Measurements from ENCODE around the gene SARS2. TPM values are rescaled to one million over a fixed set of nuclear protein-coding genes. Genes with fewer than 3 reads are reported as not detected.
A peak's percentile ranks its signal among the peaks of the same experiment; 100 is the strongest.

SARS2 gene
- total RNA-seq, 3 donors from 2014 or later = 42.5 to 49.5 (median 46.8) TPM

- no peak overlapping the region for H3K4me3 Mint-ChIP-seq
- no peaks in the 10 kb centered on the region for H3K27me3 Mint-ChIP-seq (ENCODE audit: low read depth)
- no peak for DNase-seq
- H3K36me3 Mint-ChIP-seq (ENCODE audit: insufficient read depth) = peaks cover 8% of the 10 kb centered on the region
- ATAC-seq = no peak
- peaks cover 7% of the 10 kb centered on the region for H3K4me1 Mint-ChIP-seq (ENCODE audit: low read depth)
- H3K9me3 Mint-ChIP-seq = no peaks in the 10 kb centered on the region
These were observed 14.9 kb downstream of the SARS2 start for GRCh38 chr19:38915329-38916321.

DNA sequence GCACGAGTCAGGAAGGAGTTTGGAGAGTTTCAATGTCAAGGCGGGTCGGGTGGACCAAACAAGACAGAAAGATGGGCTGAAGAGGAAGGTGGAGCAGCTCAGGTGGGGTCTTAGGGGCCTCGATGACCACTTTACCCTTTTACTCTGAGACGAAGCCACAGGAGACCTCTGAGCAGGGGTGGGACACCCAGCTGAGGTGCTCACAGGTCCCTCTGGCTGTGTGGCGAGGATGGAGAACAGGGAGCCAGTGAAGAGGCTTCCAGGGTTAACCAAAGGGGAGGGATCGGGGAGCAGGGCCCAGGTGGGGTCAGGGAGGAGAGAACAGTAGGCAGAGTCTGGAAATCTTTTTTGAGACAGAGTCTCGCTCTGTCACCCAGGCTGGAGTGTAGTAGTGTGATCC is 16.6 kb downstream of the SARS2 start:
- Mint-ChIP-seq H3K36me3 (ENCODE audit: insufficient read depth) (peaks cover 8% of the 10 kb centered on the region), H3K4me1 (ENCODE audit: low read depth) (peaks cover 7% of the 10 kb centered on the region), H3K27me3 (ENCODE audit: low read depth) (no peaks in the 10 kb centered on the region), H3K9me3 (no peaks in the 10 kb centered on the region), H3K4me3 (no peak overlapping the region)
- ATAC-seq = no peak
- DNase-seq = no peak

DNA sequence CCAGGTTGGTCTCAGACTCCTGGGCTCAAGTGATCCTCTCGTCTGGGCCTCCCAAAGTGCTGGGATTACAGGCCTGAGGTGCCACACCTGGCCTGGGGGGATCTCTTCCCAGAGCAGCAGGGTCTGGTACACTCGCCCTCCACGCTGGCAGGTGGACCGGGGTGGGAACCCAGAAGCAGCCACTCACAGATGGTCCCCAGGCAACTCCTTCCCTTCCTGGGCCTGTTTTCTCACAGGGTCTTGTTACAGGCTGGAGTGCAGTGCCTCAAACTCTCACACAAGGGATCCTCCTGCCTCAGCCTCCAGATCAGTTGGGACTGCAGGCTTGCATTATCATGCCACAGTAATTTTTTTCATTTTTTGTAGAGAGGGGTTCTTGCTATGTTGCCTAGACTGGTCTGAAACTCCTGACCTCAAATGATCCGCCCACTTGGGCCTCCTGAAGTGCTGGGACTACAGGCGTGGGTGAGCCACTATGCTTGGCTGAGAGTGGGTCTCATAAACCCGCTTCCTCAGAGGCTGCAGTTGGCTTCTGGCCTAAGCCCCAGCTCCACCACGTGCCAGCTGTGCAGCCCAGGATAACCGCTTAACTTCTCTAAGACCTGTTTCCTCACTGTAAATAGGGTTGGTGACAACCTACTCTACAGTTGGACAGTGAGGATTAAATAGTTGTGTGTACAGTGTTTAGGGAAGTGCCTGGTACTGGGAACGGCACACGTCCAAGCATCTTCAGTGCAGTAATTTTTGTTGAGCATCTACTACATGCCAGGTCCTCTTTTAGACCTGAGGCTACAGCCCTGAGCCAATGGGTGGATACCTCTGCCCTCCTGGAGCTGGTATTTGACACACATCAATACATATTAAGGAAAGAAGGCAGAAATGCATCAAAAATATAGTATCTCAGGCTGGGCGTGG is 17.7 kb downstream of the SARS2 start:
- H3K4me3 Mint-ChIP-seq = no peak overlapping the region
- H3K4me1 Mint-ChIP-seq (ENCODE audit: low read depth) = peaks cover 11% of the 10 kb centered on the region
- DNase-seq (no peak), ATAC-seq (no peak)
- peaks cover 11% of the 10 kb centered on the region for H3K36me3 Mint-ChIP-seq (ENCODE audit: insufficient read depth)
- H3K27me3 Mint-ChIP-seq (ENCODE audit: low read depth) = no peaks in the 10 kb centered on the region
- H3K9me3 Mint-ChIP-seq = no peaks in the 10 kb centered on the region

GRCh38 chr19:38911388-38912001 is 19.1 kb downstream of the SARS2 start:
- peaks cover 11% of the 10 kb centered on the region for H3K4me1 Mint-ChIP-seq (ENCODE audit: low read depth)
- DNase-seq (no peak), ATAC-seq (peak in 1 of 2 donors; percentile 3)
- H3K27me3 Mint-ChIP-seq (ENCODE audit: low read depth) = no peaks in the 10 kb centered on the region
- H3K36me3 Mint-ChIP-seq (ENCODE audit: insufficient read depth) = peaks cover 20% of the 10 kb centered on the region
- H3K9me3 Mint-ChIP-seq = no peaks in the 10 kb centered on the region
- no peak overlapping the region for H3K4me3 Mint-ChIP-seq

- DNase-seq (no peak), ATAC-seq (no peak)
- H3K9me3 Mint-ChIP-seq = no peaks in the 10 kb centered on the region
- H3K4me3 Mint-ChIP-seq = no peak overlapping the region
- peaks cover 11% of the 10 kb centered on the region for H3K4me1 Mint-ChIP-seq (ENCODE audit: low read depth)
- no peaks in the 10 kb centered on the region for H3K27me3 Mint-ChIP-seq (ENCODE audit: low read depth)
- H3K36me3 Mint-ChIP-seq (ENCODE audit: insufficient read depth) = peaks cover 20% of the 10 kb centered on the region
These were observed 20.1 kb downstream of the SARS2 start for GRCh38 chr19:38910488-38910887.

DNA sequence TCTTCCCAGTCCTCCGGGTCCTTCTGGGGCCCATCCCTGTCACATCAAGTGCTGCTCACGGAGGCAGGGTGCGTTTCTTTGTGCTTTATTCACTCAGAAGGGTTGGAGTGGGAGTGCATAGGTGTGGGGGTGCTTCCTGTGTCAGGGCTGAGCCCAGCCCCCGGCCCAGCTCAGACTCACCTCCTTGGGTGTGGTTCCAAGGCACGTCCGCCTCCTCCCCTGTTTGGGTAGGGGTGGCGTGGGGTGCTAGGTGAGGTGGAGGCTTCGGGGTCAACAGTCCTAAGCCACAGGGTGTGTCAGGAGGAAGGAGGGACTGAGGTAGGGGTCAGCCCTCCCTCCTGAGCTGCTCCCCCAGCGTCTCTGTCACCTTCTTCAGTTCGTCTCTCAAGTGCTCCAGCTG is 21.7 kb downstream of the SARS2 start:
- no peak overlapping the region for H3K4me3 Mint-ChIP-seq
- H3K27me3 Mint-ChIP-seq (ENCODE audit: low read depth) = no peaks in the 10 kb centered on the region
- H3K36me3 Mint-ChIP-seq (ENCODE audit: insufficient read depth) = peaks cover 22% of the 10 kb centered on the region
- peaks cover 14% of the 10 kb centered on the region for H3K4me1 Mint-ChIP-seq (ENCODE audit: low read depth)
- ATAC-seq (peak; percentile 12 to 27), DNase-seq (no peak)
- no peaks in the 10 kb centered on the region for H3K9me3 Mint-ChIP-seq

DNA sequence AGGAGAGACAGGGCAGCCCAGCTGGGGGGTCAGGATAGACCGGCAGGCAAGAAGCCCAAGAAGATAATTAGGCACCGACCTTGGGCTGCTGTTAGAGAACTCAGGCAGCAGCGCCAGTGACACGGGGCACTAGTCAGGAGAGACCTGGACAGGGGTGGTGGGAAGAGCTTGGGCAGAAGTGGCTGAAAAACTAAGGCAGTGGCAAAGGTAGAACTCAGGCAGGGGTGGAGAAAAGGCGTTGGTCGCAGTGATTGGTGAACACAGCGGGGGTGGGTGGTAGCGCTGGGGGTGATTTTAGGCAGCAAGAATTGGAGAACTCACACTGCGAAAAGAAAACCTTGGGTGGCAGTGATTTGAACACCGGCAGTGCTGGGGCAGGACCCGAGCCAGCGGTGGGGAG is 22.9 kb downstream of the SARS2 start:
- Mint-ChIP-seq H3K27me3 (ENCODE audit: low read depth) (no peaks in the 10 kb centered on the region), H3K9me3 (no peaks in the 10 kb centered on the region), H3K4me3 (no peak overlapping the region), H3K4me1 (ENCODE audit: low read depth) (peaks cover 13% of the 10 kb centered on the region), H3K36me3 (ENCODE audit: insufficient read depth) (peaks cover 24% of the 10 kb centered on the region)
- ATAC-seq (no peak), DNase-seq (no peak)

DNA sequence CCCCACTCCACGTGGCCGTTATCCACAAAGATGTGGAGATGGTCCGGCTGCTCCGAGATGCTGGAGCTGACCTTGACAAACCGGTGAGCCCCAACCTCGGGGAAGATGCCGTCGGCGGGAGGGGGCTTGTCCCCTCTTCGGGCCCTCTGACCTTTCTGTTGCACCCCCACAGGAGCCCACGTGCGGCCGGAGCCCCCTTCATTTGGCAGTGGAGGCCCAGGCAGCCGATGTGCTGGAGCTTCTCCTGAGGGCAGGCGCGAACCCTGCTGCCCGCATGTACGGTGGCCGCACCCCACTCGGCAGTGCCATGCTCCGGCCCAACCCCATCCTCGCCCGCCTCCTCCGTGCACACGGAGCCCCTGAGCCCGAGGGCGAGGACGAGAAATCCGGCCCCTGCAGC is 23.3 kb downstream of the SARS2 start:
- Mint-ChIP-seq H3K27me3 (ENCODE audit: low read depth) (no peaks in the 10 kb centered on the region), H3K4me1 (ENCODE audit: low read depth) (peaks cover 10% of the 10 kb centered on the region), H3K36me3 (ENCODE audit: insufficient read depth) (peaks cover 24% of the 10 kb centered on the region), H3K4me3 (no peak overlapping the region), H3K9me3 (no peaks in the 10 kb centered on the region)
- ATAC-seq = no peak
- no peak for DNase-seq

DNA sequence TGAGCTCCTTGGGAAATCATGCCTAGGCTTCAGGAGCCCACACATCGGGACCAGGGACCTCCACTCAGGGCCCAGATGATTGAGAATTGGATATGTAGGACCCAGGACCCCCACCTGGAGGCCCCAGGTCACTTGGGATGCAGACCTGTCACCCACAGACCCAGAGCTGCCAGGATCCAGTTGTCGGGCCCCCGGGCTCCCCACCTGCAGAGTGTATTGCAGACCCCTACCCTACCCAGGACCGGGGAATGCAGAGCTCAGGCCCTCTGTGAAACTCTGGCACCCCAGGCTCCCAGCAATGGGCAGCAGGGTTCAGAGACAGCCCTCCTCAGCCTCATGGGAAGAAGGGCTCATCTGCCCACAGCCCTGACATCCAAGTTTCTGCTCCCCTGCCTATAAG is 24.9 kb downstream of the SARS2 start:
- no peaks in the 10 kb centered on the region for H3K27me3 Mint-ChIP-seq (ENCODE audit: low read depth)
- H3K9me3 Mint-ChIP-seq = no peaks in the 10 kb centered on the region
- ATAC-seq (no peak), DNase-seq (no peak)
- H3K4me3 Mint-ChIP-seq = no peak overlapping the region
- peaks cover 21% of the 10 kb centered on the region for H3K4me1 Mint-ChIP-seq (ENCODE audit: low read depth)
- H3K36me3 Mint-ChIP-seq (ENCODE audit: insufficient read depth) = peaks cover 28% of the 10 kb centered on the region

DNA sequence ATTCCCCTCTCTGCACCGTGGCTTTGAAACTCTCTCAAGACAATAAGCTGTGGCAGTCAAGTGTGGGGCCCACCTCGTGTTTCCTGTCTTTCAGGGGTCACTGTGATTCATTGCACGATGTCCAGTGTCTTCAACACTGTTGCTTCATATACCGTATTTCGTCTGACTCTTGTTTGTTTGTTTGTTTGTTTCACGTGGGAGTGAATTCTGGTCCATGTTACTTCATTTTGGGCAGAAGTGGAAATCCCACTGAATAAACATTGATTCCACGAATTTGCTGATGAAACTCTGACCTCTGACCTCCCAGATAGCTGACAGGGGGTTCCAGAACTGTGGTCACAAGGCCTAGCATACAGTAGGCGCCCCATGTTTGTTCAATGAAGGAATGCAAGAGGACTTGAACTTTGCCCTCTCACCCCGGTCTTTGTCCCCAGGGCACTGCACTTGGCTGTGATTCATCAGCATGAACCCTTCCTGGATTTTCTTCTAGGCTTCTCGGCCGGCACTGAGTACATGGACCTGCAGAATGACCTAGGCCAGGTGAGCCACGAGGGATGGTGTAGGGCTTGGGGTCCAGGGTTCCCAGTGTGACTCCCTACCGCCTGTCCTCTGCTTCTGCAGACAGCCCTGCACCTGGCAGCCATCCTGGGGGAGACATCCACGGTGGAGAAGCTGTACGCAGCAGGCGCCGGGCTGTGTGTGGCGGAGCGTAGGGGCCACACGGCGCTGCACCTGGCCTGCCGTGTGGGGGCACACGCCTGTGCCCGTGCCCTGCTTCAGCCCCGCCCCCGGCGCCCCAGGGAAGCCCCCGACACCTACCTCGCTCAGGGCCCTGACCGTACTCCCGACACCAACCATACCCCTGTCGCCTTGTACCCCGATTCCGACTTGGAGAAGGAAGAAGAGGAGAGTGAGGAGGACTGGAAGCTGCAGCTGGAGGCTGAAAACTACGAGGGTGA is 25.7 kb downstream of the SARS2 start:
- DNase-seq = no peak
- no peaks in the 10 kb centered on the region for H3K27me3 Mint-ChIP-seq (ENCODE audit: low read depth)
- no peak overlapping the region for H3K4me3 Mint-ChIP-seq
- no peaks in the 10 kb centered on the region for H3K9me3 Mint-ChIP-seq
- H3K4me1 Mint-ChIP-seq (ENCODE audit: low read depth) = peaks cover 22% of the 10 kb centered on the region
- H3K36me3 Mint-ChIP-seq (ENCODE audit: insufficient read depth) = peaks cover 28% of the 10 kb centered on the region
- ATAC-seq = no peak

GRCh38 chr19:38901683-38902082 is 28.9 kb downstream of the SARS2 start:
- Mint-ChIP-seq H3K27me3 (ENCODE audit: low read depth) (no peaks in the 10 kb centered on the region), H3K36me3 (ENCODE audit: insufficient read depth) (peaks cover 16% of the 10 kb centered on the region), H3K4me1 (ENCODE audit: low read depth) (peaks cover 39% of the 10 kb centered on the region), H3K9me3 (no peaks in the 10 kb centered on the region), H3K4me3 (peak overlapping the region; percentile 94)
- no peak for ATAC-seq
- DNase-seq = no peak

GRCh38 chr19:38900743-38901190 is 29.8 kb downstream of the SARS2 start:
- peaks cover 41% of the 10 kb centered on the region for H3K4me1 Mint-ChIP-seq (ENCODE audit: low read depth)

GRCh38 chr19:38900202-38900629 is 30.3 kb downstream of the SARS2 start:
- ATAC-seq = no peak
- H3K27me3 Mint-ChIP-seq (ENCODE audit: low read depth) = no peaks in the 10 kb centered on the region
- peaks cover 41% of the 10 kb centered on the region for H3K4me1 Mint-ChIP-seq (ENCODE audit: low read depth)
- no peak for DNase-seq
- H3K36me3 Mint-ChIP-seq (ENCODE audit: insufficient read depth) = peaks cover 13% of the 10 kb centered on the region
- peak overlapping the region; percentile 94 for H3K4me3 Mint-ChIP-seq
- H3K9me3 Mint-ChIP-seq = no peaks in the 10 kb centered on the region

More at GRCh38 chr19:38900743-38901190, 29.8 kb downstream of the SARS2 start:
- no peak for ATAC-seq
- Mint-ChIP-seq H3K36me3 (ENCODE audit: insufficient read depth) (peaks cover 16% of the 10 kb centered on the region), H3K4me3 (peak overlapping the region; percentile 94), H3K27me3 (ENCODE audit: low read depth) (no peaks in the 10 kb centered on the region), H3K9me3 (no peaks in the 10 kb centered on the region)
- no peak for DNase-seq
